ENCODE results near the gene CBARP. TPM values are rescaled to one million over a fixed set of nuclear protein-coding genes. Genes with fewer than 3 reads are reported as not detected.

The CBARP gene
- total RNA-seq, 1 donor from 2014 or later = 74.7 TPM

GRCh38 chr19:1262623-1263123 is 24.9 kb upstream of the CBARP start:
- peaks cover 13% of the 10 kb centered on the region for H3K9me3 Mint-ChIP-seq (ENCODE audit: unreplicated experiment)
- TF ChIP-seq CTCF (IDR thresholded peaks at IDR 0.05; ENCODE audit: partially characterized antibody, unreplicated experiment) = no peak
- DNase-seq = no peak
- H3K27ac Mint-ChIP-seq (ENCODE audit: unreplicated experiment) = no peak overlapping the region
- peaks cover 30% of the 10 kb centered on the region for H3K4me1 Mint-ChIP-seq (ENCODE audit: low read depth, unreplicated experiment)
- no peaks in the 10 kb centered on the region for H3K36me3 Mint-ChIP-seq (ENCODE audit: unreplicated experiment)
- peaks cover 12% of the 10 kb centered on the region for H3K27me3 Mint-ChIP-seq (ENCODE audit: unreplicated experiment)
- no peak overlapping the region for H3K4me3 Mint-ChIP-seq (ENCODE audit: unreplicated experiment)

GRCh38 chr19:1261798-1262622 is 24.2 kb upstream of the CBARP start:
- peaks cover 30% of the 10 kb centered on the region for H3K4me1 Mint-ChIP-seq (ENCODE audit: low read depth, unreplicated experiment)
- no peak for TF ChIP-seq CTCF (IDR thresholded peaks at IDR 0.05; ENCODE audit: partially characterized antibody, unreplicated experiment)
- DNase-seq = no peak
- H3K4me3 Mint-ChIP-seq (ENCODE audit: unreplicated experiment) = peak overlapping the region; percentile 85
- peak overlapping the region; percentile 43 for H3K27ac Mint-ChIP-seq (ENCODE audit: unreplicated experiment)
- peaks cover 16% of the 10 kb centered on the region for H3K27me3 Mint-ChIP-seq (ENCODE audit: unreplicated experiment)
- no peaks in the 10 kb centered on the region for H3K36me3 Mint-ChIP-seq (ENCODE audit: unreplicated experiment)
- peaks cover 18% of the 10 kb centered on the region for H3K9me3 Mint-ChIP-seq (ENCODE audit: unreplicated experiment)

- peak; percentile 33 for TF ChIP-seq CTCF (IDR thresholded peaks at IDR 0.05; ENCODE audit: partially characterized antibody, unreplicated experiment)
- Mint-ChIP-seq H3K36me3 (ENCODE audit: unreplicated experiment) (no peaks in the 10 kb centered on the region), H3K4me3 (ENCODE audit: unreplicated experiment) (peak overlapping the region; percentile 85), H3K27me3 (ENCODE audit: unreplicated experiment) (peaks cover 16% of the 10 kb centered on the region), H3K27ac (ENCODE audit: unreplicated experiment) (peak overlapping the region; percentile 43), H3K9me3 (ENCODE audit: unreplicated experiment) (peaks cover 18% of the 10 kb centered on the region), H3K4me1 (ENCODE audit: low read depth, unreplicated experiment) (peaks cover 30% of the 10 kb centered on the region)
- DNase-seq = no peak
These were observed 23.7 kb upstream of the CBARP start for GRCh38 chr19:1261538-1261797.

GRCh38 chr19:1260749-1261537 is 23.1 kb upstream of the CBARP start:
- TF ChIP-seq CTCF (IDR thresholded peaks at IDR 0.05; ENCODE audit: partially characterized antibody, unreplicated experiment) = no peak
- Mint-ChIP-seq H3K9me3 (ENCODE audit: unreplicated experiment) (peaks cover 22% of the 10 kb centered on the region), H3K4me1 (ENCODE audit: low read depth, unreplicated experiment) (peaks cover 30% of the 10 kb centered on the region), H3K36me3 (ENCODE audit: unreplicated experiment) (no peaks in the 10 kb centered on the region), H3K27ac (ENCODE audit: unreplicated experiment) (no peak overlapping the region), H3K27me3 (ENCODE audit: unreplicated experiment) (peaks cover 16% of the 10 kb centered on the region), H3K4me3 (ENCODE audit: unreplicated experiment) (peak overlapping the region; percentile 85)
- peak; percentile 97 for DNase-seq

Data from glutamatergic neuron (in vitro differentiated cells).